GM23248 (cell line): Measurements from ENCODE around the gene SLC2A6.

ENCODE experiments used
- EZH2 ChIP-seq: fragments of 200-600 bp; sonication (generic); IDR thresholded peaks from 2 replicates; pipeline ENCODE4 v1.6.1; 2018; ENCODE audit warnings: antibody characterized with exemption, mild to moderate bottlenecking; ENCODE audit not compliant: insufficient read depth, poor library complexity, severe bottlenecking
- EZH2phosphoT487 ChIP-seq: fragments of 200-600 bp; sonication (generic); IDR thresholded peaks from 2 replicates; pipeline ENCODE4 v1.6.1; 2018; ENCODE audit warnings: antibody characterized with exemption, moderate library complexity, mild to moderate bottlenecking, low read depth; ENCODE audit not compliant: insufficient read depth

DNA sequence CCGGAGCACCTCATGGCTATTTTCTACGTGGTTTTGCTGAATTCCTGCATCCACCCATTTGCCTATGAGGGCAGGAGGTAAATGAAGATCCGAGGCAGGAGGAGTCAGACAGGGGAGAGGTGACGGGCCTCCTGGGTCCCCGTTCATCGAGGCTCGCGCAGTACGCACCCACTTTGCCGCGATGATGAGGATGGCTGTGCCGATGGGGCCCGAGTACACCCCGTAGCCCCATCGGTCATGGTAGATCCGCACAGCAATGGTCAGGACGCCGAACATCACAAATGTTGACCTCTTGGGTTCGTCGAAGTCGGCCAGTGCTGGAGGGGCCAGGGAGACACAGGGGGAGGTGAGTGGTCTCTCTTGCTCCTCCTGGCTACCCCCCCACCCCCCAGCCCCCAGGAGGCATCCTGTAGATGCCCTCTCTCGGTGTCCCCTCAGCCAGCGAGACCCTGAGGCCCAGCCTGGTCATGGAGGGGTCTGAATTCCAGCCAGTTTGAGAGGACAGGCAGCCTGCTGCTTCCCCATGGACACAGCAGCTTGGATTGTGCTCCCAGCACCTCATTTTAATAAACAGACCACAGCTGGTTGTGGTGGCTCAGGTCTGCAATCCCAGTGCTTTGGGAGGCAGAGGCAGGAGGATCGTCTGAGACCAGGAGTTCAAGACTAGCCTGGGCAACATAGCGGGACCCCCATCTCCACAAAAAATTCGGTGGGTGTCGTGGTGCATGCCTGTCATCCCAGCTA, 40.0 kb upstream of the SLC2A6 start:
- TF ChIP-seq EZH2phosphoT487: no peak
- no peak for TF ChIP-seq EZH2
